Adrenal gland (tissue), 12 donors: ENCODE measurements around the gene VWA8. TPM values are rescaled to one million over a fixed set of nuclear protein-coding genes. Genes with fewer than 3 reads are reported as not detected.

Experiments
- DNase-seq, 7 donors: peaks; one replicate each; pipeline ENCODE4 v3.0.0-alpha.2; 2019 to 2020
- H3K27ac ChIP-seq, 5 donors: fragments of 200-600 bp; sonication (generic) in 4 of 5; 1 replicate in 3 of 5; 2 replicates in 2 of 5; pipeline versions ENCODE4 v1.5.1 to v1.8.0; 2016 to 2020; ENCODE audit warnings: mild to moderate bottlenecking in 1 of 5
- H3K27me3 ChIP-seq: fragments of 200-600 bp; 2 replicates; pipeline ENCODE4 v1.8.0; 2021
- H3K36me3 ChIP-seq, 2 donors: fragments of 200-600 bp; replicated peaks in 1 of 2; 1 replicate in 1 of 2; 2 replicates in 1 of 2; pipeline versions ENCODE4 v1.5.1 to v1.8.0; 2018 to 2022
- H3K4me1 ChIP-seq, 2 donors: fragments of 200-600 bp; replicated peaks in 1 of 2; 1 replicate in 1 of 2; 2 replicates in 1 of 2; pipeline versions ENCODE4 v1.5.1 to v1.8.0; 2018 to 2021
- H3K4me3 ChIP-seq, 4 donors: fragments of 200-600 bp; sonication (generic) in 3 of 4; one replicate each; pipeline ENCODE4 v1.5.1; 2016 to 2018
- H3K9me3 ChIP-seq, 3 donors: fragments of 200-600 bp; sonication (generic) in 1 of 3; replicated peaks in 1 of 3; 1 replicate in 2 of 3; 2 replicates in 1 of 3; pipeline versions ENCODE4 v1.5.1 to v1.8.0; 2016 to 2021
- POLR2A ChIP-seq, 2 donors: fragments of 450-650 bp; IDR thresholded peaks; one replicate each; pipeline ENCODE4 v1.6.1; 2017; ENCODE audit warnings: antibody characterized with exemption in 2 of 2, mild to moderate bottlenecking in 2 of 2, moderate library complexity in 1 of 2
- WGBS, 4 donors: extraction: QIAGEN DNeasy Blood & Tissue Kit in 2 of 4; methylation state at CpG; one replicate each; pipeline versions ENCODE4 v1.1.5 to v1.1.7; 2013 to 2017; 5-methylcytosine and 5-hydroxymethylcytosine counted together
- intact Hi-C, 2 donors: fragments of 100-400 bp; cut with DNase I; formaldehyde crosslinking; loops; one replicate each; pipeline versions ENCODE4 v1.14.1 to v1.15.0; 2022 to 2023
- polyA plus RNA-seq, 3 donors: library from polyadenylated mRNA; stranded (reverse); fragments of 200-250 nt in 2 of 3; fragments of 350-450 nt in 1 of 3; fragmentation: Illumina TruSeq in 1 of 3; extraction: RNeasy Lipid Tissue Mini Kit (QIAGEN cat#74804) in 1 of 3; gene quantifications; one replicate each; pipeline ENCODE4 v1.2.3, GENCODE V29; 2013 to 2014
- total RNA-seq, 9 donors: library from RNA; depleted of rRNA in 4 of 9; stranded (reverse); fragments of >200 nt in 4 of 9; fragments of 120-200 nt in 1 of 9; fragmentation: NEBNext Ultra II Directional in 1 of 9; extraction: Animal tissue kit (Norgen Biotek cat#: 25700) in 1 of 9; gene quantifications; one replicate each; pipeline versions ENCODE4 v1.1.0 to v1.2.4, GENCODE V29; 2013 to 2023
- TF ChIP-seq, protein P1 (sequence below), 6 experiments: fragments of 450-650 bp in 4 of 6; fragments of 200-600 bp in 2 of 6; sonication (generic) in 1 of 6; IDR thresholded peaks; 1 replicate in 5 of 6; 2 replicates in 1 of 6; pipeline versions ENCODE4 v1.5.1 to v1.8.0; 2016 to 2021; ENCODE audit warnings: antibody characterized with exemption in 6 of 6, mild to moderate bottlenecking in 2 of 6, moderate library complexity in 1 of 6
- donor health status: healthy with polysubstance abuse.
- donor health status: Bipolar disorder and iron deficiency.
- donor health status: DM: yes; HTN: yes; CAD: no.
- donor health status: DM: no; HTN: no; CAD: no.
- donor health status: DM: no; HTN: no; CAD: no.
- donor health status: DM: yes; HTN: yes; CAD: no.

VWA8 gene
- total and polyA plus RNA-seq, 12 donors = 8.1 to 45.4 (median 31.4) TPM

DNA sequence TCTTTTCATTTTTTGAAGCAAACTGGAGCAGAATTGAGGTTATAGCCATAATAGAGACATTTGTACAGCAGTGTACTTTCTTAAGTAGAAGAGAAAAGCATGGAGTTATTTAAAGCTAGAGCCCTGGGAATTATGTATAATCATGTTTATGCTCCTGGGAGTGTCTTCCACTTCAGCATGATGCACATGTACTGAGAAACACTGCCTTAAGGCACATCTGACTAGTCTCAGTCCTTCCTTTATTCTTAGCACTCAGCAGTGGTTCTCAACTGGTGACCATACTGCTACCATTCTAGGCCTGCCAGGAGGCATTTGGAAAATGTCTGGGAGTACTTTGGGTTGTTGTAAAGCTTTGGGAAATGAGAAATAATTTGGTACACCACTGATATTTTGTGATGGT is 45.8 kb downstream of the VWA8 start:
- DNase-seq = no peak
- no peaks in the 10 kb centered on the region for H3K27me3 ChIP-seq
- H3K4me3 ChIP-seq = no peak overlapping the region
- no peaks in the 10 kb centered on the region for H3K9me3 ChIP-seq
- H3K36me3 ChIP-seq = no peaks in the 10 kb centered on the region
- peaks cover 26 to 35% of the 10 kb centered on the region in 2 donors for H3K4me1 ChIP-seq
- TF ChIP-seq, protein P1, sequence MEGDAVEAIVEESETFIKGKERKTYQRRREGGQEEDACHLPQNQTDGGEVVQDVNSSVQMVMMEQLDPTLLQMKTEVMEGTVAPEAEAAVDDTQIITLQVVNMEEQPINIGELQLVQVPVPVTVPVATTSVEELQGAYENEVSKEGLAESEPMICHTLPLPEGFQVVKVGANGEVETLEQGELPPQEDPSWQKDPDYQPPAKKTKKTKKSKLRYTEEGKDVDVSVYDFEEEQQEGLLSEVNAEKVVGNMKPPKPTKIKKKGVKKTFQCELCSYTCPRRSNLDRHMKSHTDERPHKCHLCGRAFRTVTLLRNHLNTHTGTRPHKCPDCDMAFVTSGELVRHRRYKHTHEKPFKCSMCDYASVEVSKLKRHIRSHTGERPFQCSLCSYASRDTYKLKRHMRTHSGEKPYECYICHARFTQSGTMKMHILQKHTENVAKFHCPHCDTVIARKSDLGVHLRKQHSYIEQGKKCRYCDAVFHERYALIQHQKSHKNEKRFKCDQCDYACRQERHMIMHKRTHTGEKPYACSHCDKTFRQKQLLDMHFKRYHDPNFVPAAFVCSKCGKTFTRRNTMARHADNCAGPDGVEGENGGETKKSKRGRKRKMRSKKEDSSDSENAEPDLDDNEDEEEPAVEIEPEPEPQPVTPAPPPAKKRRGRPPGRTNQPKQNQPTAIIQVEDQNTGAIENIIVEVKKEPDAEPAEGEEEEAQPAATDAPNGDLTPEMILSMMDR (IDR thresholded peaks at IDR 0.05) = no peak
- no peak for TF ChIP-seq POLR2A (IDR thresholded peaks at IDR 0.05)
- intact Hi-C loops = no loop called here
- no peak overlapping the region for H3K27ac ChIP-seq

DNA sequence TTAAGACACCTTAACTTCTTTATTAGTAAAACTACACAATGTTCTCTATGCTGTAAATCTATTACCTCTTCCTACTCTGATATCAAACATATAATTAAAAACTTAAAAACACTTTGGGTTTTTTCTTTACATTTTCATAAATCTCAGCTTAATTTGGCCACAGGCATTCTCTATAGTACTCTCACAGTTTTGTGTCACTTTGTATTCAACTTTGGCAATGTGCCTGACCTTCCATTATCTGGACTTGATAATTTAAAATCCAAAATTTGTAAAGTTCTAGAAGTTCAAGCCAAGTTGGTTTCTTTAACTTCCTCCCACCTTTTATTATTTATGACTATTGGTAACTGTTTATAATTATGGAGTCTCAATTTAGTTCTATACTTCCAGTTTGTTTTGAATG is 46.4 kb downstream of the VWA8 start:
- H3K36me3 ChIP-seq = no peaks in the 10 kb centered on the region
- H3K4me3 ChIP-seq = no peak overlapping the region
- TF ChIP-seq, protein P1 (IDR thresholded peaks at IDR 0.05) = no peak
- no peak for TF ChIP-seq POLR2A (IDR thresholded peaks at IDR 0.05)
- H3K9me3 ChIP-seq = no peaks in the 10 kb centered on the region
- peaks cover 26 to 35% of the 10 kb centered on the region in 2 donors for H3K4me1 ChIP-seq
- no peak overlapping the region for H3K27ac ChIP-seq
- no peak for DNase-seq
- intact Hi-C loops = no loop called here
- H3K27me3 ChIP-seq = no peaks in the 10 kb centered on the region

DNA sequence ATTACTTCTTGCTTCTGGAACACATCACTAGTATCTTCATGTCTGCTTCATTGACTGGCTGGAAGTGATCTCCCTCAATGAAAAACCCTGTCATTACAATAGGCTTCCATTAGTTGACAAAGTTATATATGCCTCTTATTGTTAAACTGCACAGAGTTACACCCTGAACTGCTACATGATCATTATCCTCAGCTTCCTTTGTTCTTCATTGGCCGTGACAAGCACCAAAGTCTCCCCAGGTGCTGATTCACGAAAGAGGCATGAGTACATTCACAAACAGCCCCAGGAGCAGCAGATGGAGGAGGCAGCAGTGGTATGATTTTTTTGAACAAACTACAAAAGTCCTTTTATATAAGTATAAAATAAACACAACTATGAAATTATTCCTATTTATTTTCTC is 51.4 kb downstream of the VWA8 start:
- H3K4me3 ChIP-seq = no peak overlapping the region
- no peaks in the 10 kb centered on the region for H3K27me3 ChIP-seq
- intact Hi-C loops = no loop called here
- no peaks in the 10 kb centered on the region for H3K9me3 ChIP-seq
- no peak overlapping the region for H3K27ac ChIP-seq
- H3K36me3 ChIP-seq = peaks cover 0 to 6% of the 10 kb centered on the region in 2 donors
- TF ChIP-seq, protein P1 (IDR thresholded peaks at IDR 0.05) = no peak
- no peak for TF ChIP-seq POLR2A (IDR thresholded peaks at IDR 0.05)
- WGBS, 4 donors = 88 to 98% (median 96%) methylated on average over 2 of the region's 2 CpGs
- peaks cover 4 to 5% of the 10 kb centered on the region in 2 donors for H3K4me1 ChIP-seq
- no peak for DNase-seq

DNA sequence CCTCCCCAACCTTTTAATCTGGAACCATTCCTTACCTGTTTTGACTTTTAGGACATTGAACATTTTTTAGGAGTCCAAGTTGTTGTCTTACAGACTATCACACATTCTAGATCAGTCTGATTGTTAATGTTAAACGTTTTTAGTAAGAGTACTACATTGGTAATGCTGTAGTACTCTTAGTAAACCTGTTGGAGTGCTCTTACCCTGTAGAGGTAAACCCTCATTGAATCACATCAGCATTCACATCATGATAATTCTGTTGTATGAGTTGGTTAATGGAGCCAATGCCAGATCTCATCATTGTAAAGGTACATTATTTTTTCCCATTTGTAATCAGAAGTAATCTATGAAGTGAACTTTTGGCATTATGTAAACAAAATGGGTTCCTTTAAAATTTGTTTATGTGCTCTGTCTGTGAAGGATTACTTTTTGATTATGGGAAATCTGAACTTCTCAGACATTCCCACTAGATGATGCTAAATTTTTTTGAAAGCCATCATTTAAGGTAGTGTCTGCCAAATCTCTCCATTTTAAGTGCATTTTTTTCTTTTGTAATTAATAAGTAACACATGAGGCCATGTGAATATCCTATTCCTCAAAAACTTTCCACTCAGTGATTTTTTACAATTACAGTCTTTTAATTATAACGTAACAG is 55.2 kb downstream of the VWA8 start:
- no peak overlapping the region for H3K27ac ChIP-seq
- H3K4me3 ChIP-seq = no peak overlapping the region
- intact Hi-C loops = no loop called here
- TF ChIP-seq, protein P1 (IDR thresholded peaks at IDR 0.05) = peak; percentile 25 to 59 (median 54)
- no peak for TF ChIP-seq POLR2A (IDR thresholded peaks at IDR 0.05)
- H3K27me3 ChIP-seq = no peaks in the 10 kb centered on the region
- WGBS, 4 donors = 46 to 58% (median 55%) methylated on average over 2 of the region's 2 CpGs
- H3K4me1 ChIP-seq = no peaks in the 10 kb centered on the region
- DNase-seq = no peak
- H3K36me3 ChIP-seq = peaks cover 0 to 6% of the 10 kb centered on the region in 2 donors
- no peaks in the 10 kb centered on the region for H3K9me3 ChIP-seq
